NCI-H1092 treated with DMSO at 0.1 percent for 48 hours (cell line): ENCODE data around the gene GALNT12.

Experiments used
- DNase-seq: peaks from one replicate; lab custom pipeline; 2025; lab: John Stamatoyannopoulos, UW

Gene GALNT12

GRCh38 chr9:98860871-98861293 is 53.4 kb downstream of the GALNT12 start:
- DNase-seq, result no peak

DNA sequence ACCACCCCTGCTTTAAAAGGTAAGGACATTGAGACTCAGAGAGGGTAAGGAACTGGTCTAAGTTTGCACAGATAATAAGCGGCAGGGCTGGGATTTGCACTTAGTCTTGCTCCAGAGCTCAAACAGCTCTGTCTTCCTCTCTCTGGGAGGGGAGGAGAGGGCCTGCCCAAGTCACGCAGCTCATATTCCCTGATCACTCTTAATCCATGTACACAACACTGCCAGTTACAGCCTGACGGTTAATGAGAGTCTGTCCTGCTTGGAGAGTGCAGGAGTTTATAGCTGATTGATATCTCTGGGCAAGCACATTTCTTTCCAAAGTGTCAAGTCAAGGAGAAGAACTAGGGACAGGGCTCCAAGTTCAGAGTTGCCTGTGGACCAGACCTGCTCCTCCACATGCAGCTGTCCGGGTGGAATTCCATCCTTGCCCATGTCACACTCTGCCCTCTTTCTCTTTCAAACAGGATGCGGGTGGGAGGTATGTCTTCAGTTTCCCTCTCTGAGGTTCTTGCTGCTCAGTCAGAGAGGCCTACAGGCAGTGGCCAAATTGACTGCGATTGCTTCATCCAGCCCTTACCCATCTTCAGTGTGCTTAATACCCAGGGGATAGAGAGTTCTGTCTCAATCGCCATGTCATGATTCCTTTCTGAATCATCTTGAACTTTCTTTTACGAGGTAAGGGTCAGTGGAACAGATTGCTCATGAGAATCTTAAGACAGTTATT is 54.5 kb downstream of the GALNT12 start:
- no peak for DNase-seq

DNA sequence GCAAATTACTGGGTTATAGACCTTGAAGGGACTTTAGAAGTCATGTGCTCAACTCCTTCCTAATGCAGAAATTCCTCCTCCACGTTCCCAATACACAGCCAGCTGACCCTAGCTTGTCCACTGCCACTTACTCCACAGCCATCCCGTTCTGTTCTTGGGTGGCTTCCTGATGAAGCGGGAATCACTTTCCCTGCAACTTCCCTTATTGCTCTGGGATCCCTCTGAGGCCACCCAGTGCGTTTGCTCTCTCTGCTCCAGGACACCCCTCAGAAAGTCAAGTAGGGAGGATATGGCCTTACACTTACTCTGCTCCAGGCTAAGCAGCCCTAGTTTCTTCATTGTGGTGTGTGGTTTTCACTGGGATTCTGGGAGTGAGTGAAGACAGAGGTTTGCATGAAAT is 55.5 kb downstream of the GALNT12 start:
- no peak for DNase-seq

DNA sequence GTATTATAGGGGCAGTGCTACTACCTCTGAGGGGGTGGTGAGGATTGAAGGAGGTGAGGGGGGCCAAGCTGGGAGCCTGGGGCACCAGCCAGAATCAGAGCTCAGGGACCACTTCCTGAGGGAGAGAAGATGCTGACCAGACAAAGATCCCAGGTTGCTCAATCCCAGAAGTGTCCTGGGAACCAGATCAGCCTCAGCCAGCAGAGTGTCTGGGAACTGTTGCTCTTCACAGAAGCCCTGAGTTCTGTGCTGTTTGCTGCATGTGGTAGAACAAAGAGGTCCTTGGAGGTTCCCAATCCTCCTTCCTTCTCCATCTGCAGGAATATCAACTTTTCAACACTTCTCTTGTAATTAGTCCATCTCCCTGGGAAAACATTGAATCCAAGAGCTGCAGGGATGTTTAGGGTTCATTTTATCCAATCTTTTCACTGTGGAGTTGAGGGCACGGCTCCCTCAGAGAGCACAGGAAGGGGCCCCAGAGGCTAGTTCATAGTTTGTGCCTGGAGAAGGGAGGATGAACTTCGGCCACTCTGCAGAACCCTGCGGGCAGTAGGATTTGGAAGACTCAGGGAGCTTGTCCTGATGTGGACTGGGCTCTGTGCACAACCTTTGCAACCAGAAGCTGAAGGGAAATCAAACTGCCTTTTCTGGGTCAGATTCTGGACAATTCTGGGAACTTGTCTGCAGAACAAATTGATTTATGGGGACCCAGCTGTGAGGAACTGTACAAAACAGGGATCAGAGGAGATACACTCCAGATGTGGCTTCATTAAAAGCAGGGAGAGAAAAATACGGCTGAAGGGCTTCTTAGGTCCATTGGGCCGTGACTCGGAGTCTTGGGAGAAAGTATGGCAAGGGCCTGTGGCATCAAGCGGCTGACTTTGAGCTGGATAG is 57.1 kb downstream of the GALNT12 start:
- DNase-seq, result no peak

GRCh38 chr9:98865284-98865875 is 57.9 kb downstream of the GALNT12 start:
- DNase-seq, result no peak

DNA sequence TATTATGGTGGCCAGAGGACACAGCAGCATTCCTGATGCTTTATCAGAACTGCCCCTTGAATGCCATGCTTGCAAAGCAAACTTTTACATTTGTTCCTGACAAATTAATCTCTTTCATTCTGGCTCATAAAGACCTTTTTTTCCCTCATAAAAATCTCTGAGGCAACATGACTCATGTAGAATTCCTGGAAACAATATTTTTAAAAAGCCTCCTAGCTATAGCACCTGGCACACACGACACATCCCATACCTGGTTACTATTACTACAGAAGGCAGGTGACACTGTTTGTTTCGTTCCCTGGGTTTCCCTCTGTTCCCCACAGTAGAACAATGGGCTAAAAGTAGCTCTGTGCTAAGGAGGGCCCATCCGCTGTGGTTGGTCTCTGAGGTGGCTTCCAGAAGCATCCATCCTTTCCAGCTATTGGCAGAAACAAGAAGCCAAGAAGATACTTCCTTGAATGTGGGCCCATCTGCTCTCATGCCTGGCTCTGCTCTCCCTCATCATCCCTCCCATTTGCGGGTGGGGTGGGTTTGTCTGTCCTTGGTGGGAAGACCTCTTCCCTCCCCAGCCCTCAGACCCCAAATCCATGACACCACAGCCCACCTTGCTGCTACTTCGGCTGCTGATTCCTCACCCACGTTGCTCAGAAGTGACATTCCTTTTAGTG is 59.1 kb downstream of the GALNT12 start:
- DNase-seq, result no peak

GRCh38 chr9:98867103-98867428 is 59.6 kb downstream of the GALNT12 start:
- DNase-seq, result no peak

DNA sequence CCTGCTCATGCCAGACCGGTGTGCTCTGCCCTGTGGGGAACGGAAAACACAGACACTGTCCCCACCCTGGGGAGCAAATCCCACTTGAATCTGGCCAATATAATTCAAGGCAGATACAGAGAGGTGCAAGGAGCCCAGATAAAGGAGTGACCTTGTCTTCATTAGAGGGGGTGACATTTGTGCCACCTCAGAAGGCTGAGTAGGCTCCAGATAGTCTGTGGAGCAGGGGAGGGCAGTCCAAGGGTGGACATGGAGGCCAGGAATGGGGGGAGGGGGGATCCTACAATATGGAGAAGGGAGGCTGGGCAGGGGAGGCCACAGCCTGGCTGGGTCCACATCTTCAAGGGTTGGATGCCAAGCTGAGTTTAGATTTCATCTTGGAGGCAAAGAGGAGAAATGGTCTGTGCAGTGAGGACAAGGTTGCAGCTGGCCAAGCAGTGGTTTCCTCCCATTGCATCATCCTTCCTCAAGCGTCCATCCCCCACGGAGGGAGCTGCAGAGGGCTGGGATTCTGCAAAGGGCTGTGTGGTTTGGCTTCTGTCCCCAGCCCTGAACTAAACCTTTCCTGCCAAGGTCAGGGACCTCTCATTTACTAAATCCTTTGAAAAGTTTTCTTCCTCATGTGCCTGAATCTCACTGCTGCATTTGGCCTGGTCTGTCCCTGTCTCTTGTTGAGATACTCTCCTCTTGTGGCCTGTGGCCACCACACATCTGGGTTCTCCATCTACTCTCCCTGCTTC is 60.1 kb downstream of the GALNT12 start:
- DNase-seq, result no peak

DNA sequence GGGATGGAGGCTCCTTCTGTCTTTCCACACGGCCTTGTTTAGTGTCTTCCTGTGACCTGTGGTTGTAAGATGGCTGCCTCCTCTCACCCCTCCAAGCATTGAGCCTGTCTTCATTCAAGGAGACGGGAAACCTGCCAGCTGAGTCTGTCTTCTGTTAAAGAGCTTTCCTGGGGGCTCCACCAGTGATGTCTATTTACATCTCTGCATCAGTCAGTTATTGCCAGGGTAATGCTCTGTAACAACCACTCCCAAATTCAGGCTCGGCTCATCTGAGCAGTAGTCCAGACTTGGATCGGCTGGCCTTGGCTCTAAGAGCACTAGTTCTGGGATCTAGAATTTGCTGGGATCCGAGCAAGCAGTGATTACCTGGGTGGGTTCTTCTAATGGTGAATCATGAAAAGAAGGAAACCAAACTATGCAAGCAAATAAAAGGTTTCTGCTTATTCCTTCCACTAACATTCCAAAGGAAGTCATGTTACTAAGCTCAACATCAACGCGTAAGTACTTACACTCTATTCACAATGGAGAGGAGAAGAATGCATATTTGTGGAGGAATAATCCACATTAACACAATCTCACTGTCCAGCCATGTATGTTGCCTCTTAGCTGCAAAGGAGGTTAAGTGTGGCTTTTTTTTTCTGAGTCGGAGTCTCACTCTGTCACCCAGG is 61.7 kb downstream of the GALNT12 start:
- no peak for DNase-seq

- no peak for DNase-seq
Measured at GRCh38 chr9:98869866-98870265, 62.4 kb downstream of the GALNT12 start.

GRCh38 chr9:98870782-98871557 is 63.5 kb downstream of the GALNT12 start:
- no peak for DNase-seq

DNA sequence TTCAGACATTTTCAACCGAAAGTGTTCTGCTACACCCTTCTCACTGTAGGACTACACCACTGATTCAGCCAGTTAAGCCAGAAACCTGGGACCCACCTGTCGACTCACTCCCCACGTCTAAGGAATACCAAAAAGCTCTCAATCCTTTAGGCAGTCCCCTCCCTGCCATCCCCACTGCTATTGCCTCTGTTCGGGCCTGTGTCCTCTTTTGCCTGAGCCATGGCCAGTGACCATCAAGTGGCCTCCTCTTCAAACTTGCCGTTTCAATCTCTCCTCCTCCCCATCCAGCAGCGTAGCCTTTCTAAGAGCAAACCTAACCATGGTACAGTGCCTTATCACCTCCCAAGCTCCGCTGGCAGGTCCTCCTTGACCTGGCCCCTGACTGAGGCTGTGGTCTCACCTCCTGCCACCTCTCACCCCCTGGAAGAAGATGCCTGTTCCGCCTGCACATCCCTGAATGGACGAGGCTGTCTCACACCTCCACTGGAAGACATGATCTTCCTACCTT is 64.1 kb downstream of the GALNT12 start:
- no peak for DNase-seq

DNA sequence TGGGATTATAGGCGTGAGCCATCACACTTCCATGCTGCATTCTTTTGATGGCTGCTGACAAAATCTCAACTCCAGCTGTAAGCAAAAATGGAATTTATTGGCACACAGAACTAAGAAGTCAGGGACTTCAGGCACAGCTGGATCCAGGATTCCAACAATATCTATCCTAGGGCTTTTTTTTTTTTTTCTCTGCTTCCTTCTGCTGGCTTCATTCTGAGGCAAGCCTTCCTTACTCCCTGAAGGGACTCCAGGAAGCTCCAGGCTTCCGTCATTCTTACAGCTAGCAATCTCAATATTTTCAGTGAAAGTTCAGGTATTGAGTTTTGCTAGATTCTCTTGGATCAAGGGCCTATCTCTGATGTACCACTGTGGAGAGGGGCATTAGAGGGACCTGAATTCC is 66.1 kb downstream of the GALNT12 start:
- DNase-seq, result no peak

GRCh38 chr9:98873951-98874371 is 66.5 kb downstream of the GALNT12 start:
- DNase-seq, result no peak

DNA sequence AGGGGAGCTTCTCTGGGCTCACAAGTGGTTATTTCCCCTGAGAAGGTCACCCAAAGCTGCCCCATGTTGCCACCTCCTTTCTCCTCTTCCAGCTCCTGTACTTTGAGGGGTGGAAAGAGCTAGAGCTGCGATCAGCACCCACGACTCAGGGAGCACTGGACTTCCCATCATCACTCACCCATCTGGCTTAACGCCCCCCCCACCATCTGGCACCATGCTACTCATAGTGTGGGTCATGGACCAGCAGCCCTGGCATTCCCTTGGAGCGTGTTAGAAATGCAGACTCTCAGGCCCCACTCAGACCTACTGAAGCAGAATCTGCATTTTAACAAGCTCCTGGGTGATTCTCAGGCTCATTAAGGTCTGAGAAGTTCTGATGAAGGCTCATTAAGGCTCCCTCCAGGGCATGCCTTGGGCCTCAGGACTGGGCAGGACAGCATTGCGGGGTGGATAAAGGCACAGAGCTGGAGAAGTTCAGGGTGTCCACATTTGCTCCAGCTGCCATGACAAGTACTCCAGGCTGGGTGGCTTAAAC is 67.3 kb downstream of the GALNT12 start:
- no peak for DNase-seq

GRCh38 chr9:98875536-98875935 is 68.1 kb downstream of the GALNT12 start:
- DNase-seq, result no peak

DNA sequence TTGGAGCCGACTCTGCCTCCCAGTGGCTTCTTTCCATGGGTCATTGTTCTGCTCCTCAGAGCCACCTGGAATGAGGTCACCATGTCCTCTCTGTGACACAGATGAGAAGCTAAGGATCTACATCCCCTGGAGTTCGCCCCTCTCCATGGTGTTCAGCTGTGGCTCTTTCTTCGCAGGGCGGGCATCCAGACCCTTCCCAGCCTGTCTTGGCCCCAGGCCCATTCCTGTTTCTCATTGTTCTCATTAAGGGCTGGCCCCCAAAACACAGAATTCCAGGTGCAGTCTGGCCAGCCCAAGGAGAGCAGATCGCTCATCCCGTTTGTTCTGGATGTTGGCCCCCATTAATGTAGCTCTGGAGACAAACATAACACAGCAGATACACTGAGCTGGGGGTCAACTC is 69.8 kb downstream of the GALNT12 start:
- no peak for DNase-seq

DNA sequence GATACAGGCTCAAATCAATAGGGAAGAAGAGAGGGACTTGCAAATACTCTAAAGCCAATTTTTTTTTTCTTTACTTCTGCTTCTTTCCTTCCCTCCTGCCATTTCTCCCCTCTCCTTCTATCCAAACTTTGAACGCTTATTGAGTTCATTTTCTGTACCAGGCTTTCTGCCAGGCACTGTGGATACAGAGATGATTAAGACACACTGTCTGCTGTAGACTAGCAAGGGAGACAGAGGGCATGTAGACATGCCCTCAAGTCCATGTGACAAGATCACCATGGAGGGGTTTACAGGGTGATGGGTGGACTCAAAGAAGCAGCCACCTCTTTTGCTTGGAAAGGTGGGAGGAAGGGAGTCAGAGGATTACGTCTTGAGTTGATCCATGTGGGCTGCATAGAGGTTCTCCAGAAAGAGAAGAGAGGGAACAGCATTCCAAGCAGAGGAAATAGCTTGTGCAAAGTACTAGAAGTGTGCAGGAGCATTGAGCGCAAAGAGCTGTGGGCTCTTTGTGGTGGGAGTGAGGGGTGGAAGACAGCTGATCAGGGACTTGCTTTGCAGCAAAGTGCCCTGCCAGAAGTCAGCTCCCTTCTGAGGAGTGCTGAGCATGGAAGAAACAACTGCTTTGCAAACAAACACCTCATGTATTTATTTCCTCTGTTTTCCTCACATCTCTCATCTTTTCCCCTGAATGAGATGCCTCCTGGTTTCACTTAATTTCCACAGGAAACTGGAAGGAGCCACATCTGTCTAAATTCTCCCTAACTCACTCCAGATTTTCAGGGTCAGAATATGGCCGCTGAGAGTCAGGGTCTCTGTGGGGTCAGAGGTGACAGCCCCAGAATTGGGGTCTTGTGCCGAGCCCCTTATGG is 71.9 kb downstream of the GALNT12 start:
- no peak for DNase-seq

GRCh38 chr9:98879963-98880310 is 72.5 kb downstream of the GALNT12 start:
- DNase-seq, result no peak
